Neural progenitor cell (in vitro differentiated cells): ENCODE results near the gene SLC44A1. TPM values are rescaled to one million over a fixed set of nuclear protein-coding genes. Genes with fewer than 3 reads are reported as not detected.

ENCODE experiments used
- DNase-seq: peaks from one replicate; pipeline ENCODE4 v3.0.0-alpha.2; 2016; ENCODE audit warnings: low spot score
- H2AFZ ChIP-seq: fragments of 200-600 bp; sonication (generic); replicated peaks from 2 replicates; pipeline ENCODE4 v1.6.1; 2016; ENCODE audit warnings: antibody characterized with exemption
- H3F3A ChIP-seq: fragments of 200-600 bp; sonication (generic); 2 replicates; pipeline ENCODE4 v1.6.1; 2016; ENCODE audit warnings: antibody characterized with exemption, low read depth
- H3K27ac ChIP-seq: fragments of 200-600 bp; sonication (generic); 2 replicates; pipeline ENCODE4 v1.5.1; 2016; ENCODE audit warnings: mild to moderate bottlenecking
- H3K27me3 ChIP-seq: fragments of 200-600 bp; sonication (generic); 2 replicates; pipeline ENCODE4 v1.6.1; 2016; ENCODE audit warnings: mild to moderate bottlenecking, moderate library complexity
- H3K36me3 ChIP-seq: fragments of 200-600 bp; sonication (generic); 2 replicates; pipeline ENCODE4 v1.5.1; 2016
- H3K4me1 ChIP-seq: fragments of 200-600 bp; sonication (generic); 2 replicates; pipeline ENCODE4 v1.6.1; 2016; ENCODE audit warnings: mixed run types
- H3K4me2 ChIP-seq: fragments of 200-600 bp; sonication (generic); 2 replicates; pipeline ENCODE4 v1.6.1; 2016
- H3K4me3 ChIP-seq: fragments of 200-600 bp; sonication (generic); 2 replicates; pipeline ENCODE4 v1.5.1; 2016
- H3K79me2 ChIP-seq: fragments of 200-600 bp; sonication (generic); 2 replicates; pipeline ENCODE4 v1.6.1; 2016; ENCODE audit warnings: low read depth
- H3K9ac ChIP-seq: fragments of 200-600 bp; sonication (generic); 2 replicates; pipeline ENCODE4 v1.6.1; 2016
- H3K9me3 ChIP-seq: fragments of 200-600 bp; sonication (generic); 2 replicates; pipeline ENCODE4 v1.5.1; 2016; ENCODE audit warnings: low read depth
- H4K20me1 ChIP-seq: fragments of 200-600 bp; sonication (generic); 2 replicates; pipeline ENCODE4 v1.6.1; 2016; ENCODE audit warnings: low read depth
- H3K27ac Mint-ChIP-seq: 3 replicates; pipeline ENCODE4 v1.8.0; 2021; ENCODE audit warnings: mixed read lengths
- H3K27me3 Mint-ChIP-seq: 2 replicates; pipeline ENCODE4 v1.8.0; 2022; ENCODE audit warnings: low read depth, mild to moderate bottlenecking, inconsistent platforms, moderate library complexity, mixed read lengths; ENCODE audit not compliant: insufficient read depth
- H3K36me3 Mint-ChIP-seq: 3 replicates; pipeline ENCODE4 v1.8.0; 2021; ENCODE audit warnings: mixed read lengths
- H3K4me1 Mint-ChIP-seq: 3 replicates; pipeline ENCODE4 v1.8.0; 2021; ENCODE audit warnings: mixed read lengths
- H3K4me3 Mint-ChIP-seq: 3 replicates; pipeline ENCODE4 v1.8.0; 2021; ENCODE audit warnings: mild to moderate bottlenecking, moderate library complexity, mixed read lengths
- H3K9me3 Mint-ChIP-seq: 3 replicates; pipeline ENCODE4 v1.8.0; 2020; ENCODE audit warnings: mixed read lengths
- EZH2 ChIP-seq: fragments of 200-600 bp; sonication (generic); IDR thresholded peaks from 2 replicates; pipeline ENCODE4 v1.6.1; 2017; ENCODE audit warnings: antibody characterized with exemption, mild to moderate bottlenecking, moderate library complexity
- EZH2phosphoT487 ChIP-seq: fragments of 200-600 bp; sonication (generic); IDR thresholded peaks from 2 replicates; pipeline ENCODE4 v1.6.1; 2017; ENCODE audit warnings: antibody characterized with exemption
- total RNA-seq: library from RNA; depleted of rRNA; stranded (reverse); fragments of >200 nt; gene quantifications from 2 replicates; pipeline ENCODE4 v1.2.3, GENCODE V29; 2015; ENCODE audit warnings: low replicate concordance
- TF ChIP-seq, protein P1 (sequence below): fragments of 200-600 bp; sonication (generic); IDR thresholded peaks from 2 replicates; pipeline ENCODE4 v1.5.1; 2017; ENCODE audit warnings: antibody characterized with exemption, mild to moderate bottlenecking

Gene SLC44A1
- total RNA-seq, 1 donor from 2014 or later: 41.4 TPM

DNA sequence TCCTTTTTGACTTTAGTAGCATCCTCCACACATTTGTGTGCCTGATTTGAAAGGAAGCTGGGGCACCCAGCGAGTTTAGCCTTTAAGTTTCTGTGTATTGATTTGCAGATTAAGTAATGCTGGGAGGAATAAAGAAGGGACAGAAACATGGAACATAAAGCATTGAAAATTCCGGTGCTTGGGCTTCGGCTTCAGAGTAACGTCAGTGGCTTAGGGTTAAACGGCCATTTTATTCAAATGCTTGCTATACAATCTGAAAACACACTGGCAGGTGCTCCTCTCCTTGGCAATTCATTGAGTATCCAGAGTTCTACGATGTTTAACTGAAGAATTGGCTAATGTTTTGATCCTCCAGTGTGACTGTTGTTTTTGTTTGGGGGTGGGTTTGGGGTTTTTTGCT, 145.3 kb downstream of the SLC44A1 start:
- H3K9me3 ChIP-seq: no peaks in the 10 kb centered on the region
- peaks cover 28% of the 10 kb centered on the region for H3K4me1 Mint-ChIP-seq
- no peaks in the 10 kb centered on the region for H3K36me3 ChIP-seq
- peak overlapping the region; percentile 42 for H3K27ac Mint-ChIP-seq
- peaks cover 29% of the 10 kb centered on the region for H3K4me1 ChIP-seq
- TF ChIP-seq EZH2phosphoT487 (no peak), EZH2 (no peak)
- TF ChIP-seq, protein P1, sequence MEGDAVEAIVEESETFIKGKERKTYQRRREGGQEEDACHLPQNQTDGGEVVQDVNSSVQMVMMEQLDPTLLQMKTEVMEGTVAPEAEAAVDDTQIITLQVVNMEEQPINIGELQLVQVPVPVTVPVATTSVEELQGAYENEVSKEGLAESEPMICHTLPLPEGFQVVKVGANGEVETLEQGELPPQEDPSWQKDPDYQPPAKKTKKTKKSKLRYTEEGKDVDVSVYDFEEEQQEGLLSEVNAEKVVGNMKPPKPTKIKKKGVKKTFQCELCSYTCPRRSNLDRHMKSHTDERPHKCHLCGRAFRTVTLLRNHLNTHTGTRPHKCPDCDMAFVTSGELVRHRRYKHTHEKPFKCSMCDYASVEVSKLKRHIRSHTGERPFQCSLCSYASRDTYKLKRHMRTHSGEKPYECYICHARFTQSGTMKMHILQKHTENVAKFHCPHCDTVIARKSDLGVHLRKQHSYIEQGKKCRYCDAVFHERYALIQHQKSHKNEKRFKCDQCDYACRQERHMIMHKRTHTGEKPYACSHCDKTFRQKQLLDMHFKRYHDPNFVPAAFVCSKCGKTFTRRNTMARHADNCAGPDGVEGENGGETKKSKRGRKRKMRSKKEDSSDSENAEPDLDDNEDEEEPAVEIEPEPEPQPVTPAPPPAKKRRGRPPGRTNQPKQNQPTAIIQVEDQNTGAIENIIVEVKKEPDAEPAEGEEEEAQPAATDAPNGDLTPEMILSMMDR: no peak
- H4K20me1 ChIP-seq: no peaks in the 10 kb centered on the region
- H3K4me3 Mint-ChIP-seq: peak overlapping the region; percentile 9
- H2AFZ ChIP-seq: peak overlapping the region; percentile 72
- no peak overlapping the region for H3K4me3 ChIP-seq
- DNase-seq: peak; percentile 38
- H3K36me3 Mint-ChIP-seq: no peaks in the 10 kb centered on the region
- no peaks in the 10 kb centered on the region for H3K9me3 Mint-ChIP-seq
- H3K4me2 ChIP-seq: peak overlapping the region; percentile 31
- H3K27me3 Mint-ChIP-seq: no peaks in the 10 kb centered on the region
- H3K9ac ChIP-seq: no peak overlapping the region
- H3K27me3 ChIP-seq: no peaks in the 10 kb centered on the region
- no peak overlapping the region for H3K27ac ChIP-seq
- peaks cover 30% of the 10 kb centered on the region for H3F3A ChIP-seq
- H3K79me2 ChIP-seq: no peaks in the 10 kb centered on the region

DNA sequence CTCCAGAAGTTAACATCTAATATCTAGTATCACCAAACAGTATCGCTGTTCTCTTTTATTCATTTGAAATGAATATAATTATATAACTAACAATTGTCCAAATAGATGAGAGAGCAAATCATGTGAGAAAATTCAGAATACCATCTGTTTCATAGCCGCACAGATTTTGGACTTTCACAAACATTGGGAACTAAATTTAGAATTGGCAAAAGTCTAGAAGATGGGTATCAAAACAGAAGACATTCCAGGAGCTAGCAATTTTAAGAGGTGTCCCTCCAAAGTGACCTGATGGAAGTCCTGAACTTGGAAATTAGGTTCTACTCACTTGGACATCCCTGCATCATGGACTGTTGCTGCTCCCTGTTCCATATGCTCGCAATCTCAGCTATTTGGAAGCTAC, 146.4 kb downstream of the SLC44A1 start:
- Mint-ChIP-seq H3K27me3 (no peaks in the 10 kb centered on the region), H3K36me3 (no peaks in the 10 kb centered on the region), H3K4me1 (peaks cover 28% of the 10 kb centered on the region), H3K4me3 (no peak overlapping the region), H3K9me3 (no peaks in the 10 kb centered on the region), H3K27ac (no peak overlapping the region)
- Histone ChIP-seq H3K4me2 (no peak overlapping the region), H3K9me3 (no peaks in the 10 kb centered on the region), H3K36me3 (no peaks in the 10 kb centered on the region), H3K4me1 (peaks cover 29% of the 10 kb centered on the region), H3K4me3 (no peak overlapping the region), H3F3A (peaks cover 26% of the 10 kb centered on the region), H3K27ac (no peak overlapping the region), H2AFZ (no peak overlapping the region), H3K9ac (no peak overlapping the region), H3K27me3 (no peaks in the 10 kb centered on the region), H4K20me1 (no peaks in the 10 kb centered on the region), H3K79me2 (no peaks in the 10 kb centered on the region)
- DNase-seq: no peak
- no peak for TF ChIP-seq EZH2phosphoT487
- TF ChIP-seq EZH2: no peak
- TF ChIP-seq, protein P1: no peak

DNA sequence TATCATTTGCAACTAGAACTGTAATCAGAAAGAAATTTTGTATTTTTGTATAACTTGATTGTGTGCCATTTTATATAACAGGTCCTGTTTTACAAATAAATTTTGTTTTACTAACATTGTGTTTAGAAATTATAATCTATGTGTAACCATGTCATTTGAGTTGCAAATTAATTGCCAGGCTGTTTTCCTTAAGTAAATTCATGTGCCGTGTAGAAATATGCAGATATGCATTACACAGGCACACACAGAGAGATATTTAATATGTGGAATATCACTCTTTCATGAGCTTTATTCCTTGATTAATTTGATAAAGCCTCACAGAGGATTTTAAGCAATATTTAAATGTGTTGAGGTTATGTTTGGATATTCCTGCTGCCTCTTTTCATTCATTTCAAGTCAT, 146.8 kb downstream of the SLC44A1 start:
- Histone ChIP-seq H3K4me3 (no peak overlapping the region), H3F3A (peaks cover 26% of the 10 kb centered on the region), H3K27ac (no peak overlapping the region), H3K9me3 (no peaks in the 10 kb centered on the region), H3K4me1 (peaks cover 29% of the 10 kb centered on the region), H2AFZ (no peak overlapping the region), H3K79me2 (no peaks in the 10 kb centered on the region), H3K9ac (no peak overlapping the region), H4K20me1 (no peaks in the 10 kb centered on the region), H3K4me2 (no peak overlapping the region), H3K27me3 (no peaks in the 10 kb centered on the region), H3K36me3 (no peaks in the 10 kb centered on the region)
- H3K27me3 Mint-ChIP-seq: no peaks in the 10 kb centered on the region
- TF ChIP-seq, protein P1: no peak
- no peak for TF ChIP-seq EZH2
- no peak for TF ChIP-seq EZH2phosphoT487
- H3K4me1 Mint-ChIP-seq: peaks cover 28% of the 10 kb centered on the region
- H3K36me3 Mint-ChIP-seq: no peaks in the 10 kb centered on the region
- H3K27ac Mint-ChIP-seq: no peak overlapping the region
- H3K4me3 Mint-ChIP-seq: no peak overlapping the region
- H3K9me3 Mint-ChIP-seq: no peaks in the 10 kb centered on the region
- no peak for DNase-seq
